SU-DHL-6 (cell line): ENCODE measurements around the gene REPS1.

Experiments used
- CTCF ChIP-seq: fragments of 200-600 bp; sonication (generic); IDR thresholded peaks from one replicate; pipeline ENCODE4 v1.5.1; 2017; ENCODE audit warnings: antibody characterized with exemption, mild to moderate bottlenecking, low read length, moderate library complexity; ENCODE audit not compliant: insufficient read depth, poor library complexity, severe bottlenecking
- EZH2phosphoT487 ChIP-seq: fragments of 200-600 bp; sonication (generic), shearing (Covaris generic); conservative IDR thresholded peaks from 2 replicates; pipeline ENCODE4 v1.6.1; 2018; ENCODE audit warnings: mild to moderate bottlenecking, antibody characterized with exemption, low read length, moderate library complexity, mixed read lengths

- TF ChIP-seq CTCF (no peak), EZH2phosphoT487 (no peak)
Measured at GRCh38 chr6:139028215-139028657, 40.2 kb upstream of the REPS1 start.
